ENCODE measurements around the gene PEX11B. TPM values are rescaled to one million over a fixed set of nuclear protein-coding genes. Genes with fewer than 3 reads are reported as not detected.
A peak's percentile ranks its signal among the peaks of the same experiment; 100 is the strongest.

The PEX11B gene
- total RNA-seq, 2 donors from 2014 or later, result 12.9 to 16.0 TPM

DNA sequence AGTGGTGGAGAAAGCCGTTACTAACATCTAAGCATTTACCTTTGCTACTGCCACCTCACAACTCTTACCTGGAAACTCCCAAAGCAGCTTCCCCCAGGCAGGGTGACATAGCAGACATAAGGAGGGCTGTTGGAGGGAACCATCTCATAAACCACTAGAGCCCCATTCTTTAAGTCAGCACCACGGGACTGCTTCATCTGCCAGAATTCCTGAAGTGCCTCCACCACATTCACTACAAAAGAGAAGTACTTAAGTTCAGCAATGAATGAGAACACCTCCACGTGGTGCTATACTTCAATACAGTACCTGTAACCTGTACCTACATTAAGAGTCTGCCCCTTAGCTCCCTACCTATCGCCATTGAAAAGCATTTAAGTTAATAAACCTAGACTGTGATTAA is 29.0 kb upstream of the PEX11B start:
- Mint-ChIP-seq H3K9me3 (no peaks in the 10 kb centered on the region), H3K4me1 (peaks cover 4% of the 10 kb centered on the region), H3K27me3 (ENCODE audit: insufficient read depth) (no peaks in the 10 kb centered on the region), H3K27ac (no peak overlapping the region), H3K36me3 (ENCODE audit: low read depth) (peaks cover 14% of the 10 kb centered on the region), H3K4me3 (no peak overlapping the region)
- Histone ChIP-seq H3K9ac (ENCODE audit: extremely low read depth, low read length, poor library complexity, severe bottlenecking) (no peak overlapping the region), H3K4me3 (ENCODE audit: low read length) (no peak overlapping the region), H3K4me1 (ENCODE audit: control insufficient read depth, insufficient read depth, low read length) (peaks cover 6% of the 10 kb centered on the region), H3K9me3 (ENCODE audit: control insufficient read depth, low read length) (no peaks in the 10 kb centered on the region), H3K36me3 (ENCODE audit: control insufficient read depth, insufficient read depth, low read length) (peaks cover 68% of the 10 kb centered on the region), H3K27ac (ENCODE audit: low read depth, low read length) (no peak overlapping the region), H3K27me3 (ENCODE audit: control insufficient read depth, insufficient read depth, low read length, poor library complexity, severe bottlenecking) (no peaks in the 10 kb centered on the region)
- DNase-seq, result peak; percentile 61
- 43 to 76% methylated on average over 1 to 4 of the region's 4 CpGs for whole genome bisulfite sequencing, 2 experiments (ENCODE audit: insufficient coverage in 1 of 2, insufficient read length in 1 of 2)
- TF ChIP-seq, protein P1, sequence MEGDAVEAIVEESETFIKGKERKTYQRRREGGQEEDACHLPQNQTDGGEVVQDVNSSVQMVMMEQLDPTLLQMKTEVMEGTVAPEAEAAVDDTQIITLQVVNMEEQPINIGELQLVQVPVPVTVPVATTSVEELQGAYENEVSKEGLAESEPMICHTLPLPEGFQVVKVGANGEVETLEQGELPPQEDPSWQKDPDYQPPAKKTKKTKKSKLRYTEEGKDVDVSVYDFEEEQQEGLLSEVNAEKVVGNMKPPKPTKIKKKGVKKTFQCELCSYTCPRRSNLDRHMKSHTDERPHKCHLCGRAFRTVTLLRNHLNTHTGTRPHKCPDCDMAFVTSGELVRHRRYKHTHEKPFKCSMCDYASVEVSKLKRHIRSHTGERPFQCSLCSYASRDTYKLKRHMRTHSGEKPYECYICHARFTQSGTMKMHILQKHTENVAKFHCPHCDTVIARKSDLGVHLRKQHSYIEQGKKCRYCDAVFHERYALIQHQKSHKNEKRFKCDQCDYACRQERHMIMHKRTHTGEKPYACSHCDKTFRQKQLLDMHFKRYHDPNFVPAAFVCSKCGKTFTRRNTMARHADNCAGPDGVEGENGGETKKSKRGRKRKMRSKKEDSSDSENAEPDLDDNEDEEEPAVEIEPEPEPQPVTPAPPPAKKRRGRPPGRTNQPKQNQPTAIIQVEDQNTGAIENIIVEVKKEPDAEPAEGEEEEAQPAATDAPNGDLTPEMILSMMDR (conservative IDR thresholded peaks at IDR 0.05), result no peak

DNA sequence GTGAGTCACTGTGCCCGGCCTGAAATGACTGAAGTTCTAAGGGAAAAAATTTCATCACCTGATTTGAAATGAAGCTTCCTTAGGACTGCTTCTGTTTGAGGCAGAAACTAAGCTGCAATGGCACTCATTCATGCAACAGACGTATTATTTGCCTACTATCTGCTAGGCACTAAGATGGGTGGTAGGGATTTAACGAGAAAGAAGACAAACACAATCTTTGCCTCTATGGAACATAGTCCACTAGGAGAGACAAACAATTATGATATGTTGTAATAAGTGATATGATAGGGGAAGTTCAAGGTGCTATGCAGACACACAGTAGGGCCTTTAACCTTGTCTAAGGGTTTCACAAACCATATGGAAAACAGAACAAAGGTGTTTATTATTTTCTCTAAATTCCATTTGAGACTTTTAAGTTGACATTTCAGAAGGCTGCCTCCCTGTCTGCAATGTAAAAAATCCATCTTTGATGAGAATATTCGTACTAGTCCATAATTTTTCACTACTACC is 28.0 kb upstream of the PEX11B start:
- DNase-seq, result no peak
- no peak overlapping the region for H3K9ac ChIP-seq (ENCODE audit: extremely low read depth, low read length, poor library complexity, severe bottlenecking)
- peaks cover 4% of the 10 kb centered on the region for H3K4me1 Mint-ChIP-seq
- no peaks in the 10 kb centered on the region for H3K27me3 Mint-ChIP-seq (ENCODE audit: insufficient read depth)
- no peaks in the 10 kb centered on the region for H3K9me3 Mint-ChIP-seq
- 96 to 100% methylated on average over 2 to 4 of the region's 4 CpGs for WGBS, 2 experiments (ENCODE audit: insufficient coverage in 1 of 2, insufficient read length in 1 of 2)
- peaks cover 69% of the 10 kb centered on the region for H3K36me3 ChIP-seq (ENCODE audit: control insufficient read depth, insufficient read depth, low read length)
- H3K4me3 ChIP-seq (ENCODE audit: low read length), result no peak overlapping the region
- peaks cover 6% of the 10 kb centered on the region for H3K4me1 ChIP-seq (ENCODE audit: control insufficient read depth, insufficient read depth, low read length)
- H3K27ac ChIP-seq (ENCODE audit: low read depth, low read length), result no peak overlapping the region
- H3K36me3 Mint-ChIP-seq (ENCODE audit: low read depth), result peaks cover 22% of the 10 kb centered on the region
- no peak overlapping the region for H3K4me3 Mint-ChIP-seq
- H3K9me3 ChIP-seq (ENCODE audit: control insufficient read depth, low read length), result no peaks in the 10 kb centered on the region
- TF ChIP-seq, protein P1 (conservative IDR thresholded peaks at IDR 0.05), result no peak
- H3K27ac Mint-ChIP-seq, result no peak overlapping the region
- H3K27me3 ChIP-seq (ENCODE audit: control insufficient read depth, insufficient read depth, low read length, poor library complexity, severe bottlenecking), result no peaks in the 10 kb centered on the region

DNA sequence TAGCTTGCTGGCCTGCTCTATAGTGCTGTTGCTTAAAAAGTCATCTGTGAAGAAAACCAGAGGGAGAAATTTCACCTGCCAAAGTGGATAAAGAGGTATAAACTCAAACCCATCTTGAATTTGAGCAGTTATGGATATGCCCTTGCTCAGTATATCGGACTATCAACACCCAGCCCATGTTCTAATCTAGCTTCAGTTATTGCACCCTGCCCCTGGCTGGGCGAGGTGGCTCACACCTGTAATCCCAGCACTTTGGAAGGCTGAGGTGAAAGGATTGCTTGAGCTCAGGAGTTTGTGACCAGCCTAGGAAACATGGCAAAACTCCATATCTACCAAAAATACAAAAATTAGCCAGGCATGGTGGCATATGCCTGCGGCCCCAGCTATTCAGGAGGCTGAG is 26.0 kb upstream of the PEX11B start:
- Mint-ChIP-seq H3K27ac (no peak overlapping the region), H3K4me1 (no peaks in the 10 kb centered on the region), H3K9me3 (no peaks in the 10 kb centered on the region), H3K27me3 (ENCODE audit: insufficient read depth) (no peaks in the 10 kb centered on the region), H3K36me3 (ENCODE audit: low read depth) (peaks cover 27% of the 10 kb centered on the region), H3K4me3 (no peak overlapping the region)
- DNase-seq, result no peak
- no peak overlapping the region for H3K4me3 ChIP-seq (ENCODE audit: low read length)
- H3K9ac ChIP-seq (ENCODE audit: extremely low read depth, low read length, poor library complexity, severe bottlenecking), result no peak overlapping the region
- peaks cover 6% of the 10 kb centered on the region for H3K4me1 ChIP-seq (ENCODE audit: control insufficient read depth, insufficient read depth, low read length)
- 95% methylated on average over 3 of the region's 3 CpGs; no CpG with 5 or more reads in 1 of the 2 experiments for WGBS, 2 experiments (ENCODE audit: insufficient coverage in 1 of 2, insufficient read length in 1 of 2)
- H3K36me3 ChIP-seq (ENCODE audit: control insufficient read depth, insufficient read depth, low read length), result peaks cover 66% of the 10 kb centered on the region
- no peaks in the 10 kb centered on the region for H3K9me3 ChIP-seq (ENCODE audit: control insufficient read depth, low read length)
- H3K27ac ChIP-seq (ENCODE audit: low read depth, low read length), result no peak overlapping the region
- TF ChIP-seq, protein P1 (conservative IDR thresholded peaks at IDR 0.05), result no peak
- H3K27me3 ChIP-seq (ENCODE audit: control insufficient read depth, insufficient read depth, low read length, poor library complexity, severe bottlenecking), result no peaks in the 10 kb centered on the region
